T-helper 2 cell treated with Interferon-gamma antibody and Interleukin-4, amounts not matched to agents 100 ng/mL and 5 ng/mL, for 36 hours (primary cell): ENCODE data around the gene RAD23B. TPM values are rescaled to one million over a fixed set of nuclear protein-coding genes. Genes with fewer than 3 reads are reported as not detected.
"Not testable (repeated sequence)": the region's sequence is repeated elsewhere in the genome, so short reads cannot be mapped to it uniquely, and the experiment has no call there.

Experiments
- intact Hi-C: fragments of 100-400 bp; cut with micrococcal nuclease; formaldehyde crosslinking; loops from one replicate; pipeline ENCODE4 v1.15.1; 2023
- total RNA-seq: library from RNA; stranded (reverse); gene quantifications from 2 replicates; pipeline ENCODE4 v1.2.3, GENCODE V29; 2022

The RAD23B gene
- 99.9 and 101 TPM in 2 replicates for total RNA-seq

DNA sequence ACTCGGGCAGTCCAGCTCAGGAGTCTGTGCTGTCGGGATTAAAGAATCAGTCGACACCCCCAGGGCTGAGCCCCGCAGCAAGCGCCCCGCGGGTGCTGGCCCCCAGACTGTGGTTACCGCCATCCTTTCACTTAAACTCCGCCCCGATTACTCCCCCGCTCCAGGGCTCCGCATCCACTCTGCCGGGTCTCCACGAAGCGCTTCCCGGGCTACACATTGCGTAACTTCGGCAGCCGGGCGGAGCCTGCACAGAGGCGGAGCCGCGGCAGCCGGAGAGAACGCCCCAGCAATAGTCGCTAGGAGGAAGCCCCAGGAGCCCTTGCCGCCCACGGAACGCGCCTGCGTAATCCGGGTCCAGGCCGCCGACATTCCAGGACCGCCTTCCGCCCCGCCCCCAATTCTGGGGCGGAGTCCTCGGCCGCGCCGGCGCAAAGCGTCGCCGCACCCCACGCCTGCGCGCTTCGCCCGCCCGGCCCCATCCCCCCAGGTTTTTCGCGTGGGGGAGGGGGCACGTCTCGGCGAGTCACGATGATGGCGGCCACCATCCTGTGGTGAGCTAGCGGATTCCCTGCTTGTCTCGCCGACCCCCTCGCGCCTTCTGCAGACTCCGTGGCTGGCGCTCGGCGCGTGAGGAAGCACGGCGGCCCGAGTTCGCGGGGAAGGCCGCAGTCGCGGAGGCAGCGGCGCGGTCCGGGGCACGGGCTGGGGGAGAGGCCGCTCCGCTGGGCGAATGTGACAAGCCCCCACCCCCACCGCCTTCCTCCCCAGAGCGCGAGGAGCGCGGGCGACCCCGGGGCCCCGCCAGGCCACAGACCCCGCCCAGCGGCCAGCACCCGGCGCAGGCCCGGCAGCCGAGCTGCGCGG, at the start of gene RAD23B:
Gene RAD23B (plus strand): TSS at position 521 of the 864 bp plus-strand sequence. CDS start 351 bp downstream, outside the sequence.
- intact Hi-C loops = loop anchor here (1.0 to 2.0 kb wide), 2 partner anchors 206 to 1424 kb away; partner anchors contain the start of gene KLF4

DNA sequence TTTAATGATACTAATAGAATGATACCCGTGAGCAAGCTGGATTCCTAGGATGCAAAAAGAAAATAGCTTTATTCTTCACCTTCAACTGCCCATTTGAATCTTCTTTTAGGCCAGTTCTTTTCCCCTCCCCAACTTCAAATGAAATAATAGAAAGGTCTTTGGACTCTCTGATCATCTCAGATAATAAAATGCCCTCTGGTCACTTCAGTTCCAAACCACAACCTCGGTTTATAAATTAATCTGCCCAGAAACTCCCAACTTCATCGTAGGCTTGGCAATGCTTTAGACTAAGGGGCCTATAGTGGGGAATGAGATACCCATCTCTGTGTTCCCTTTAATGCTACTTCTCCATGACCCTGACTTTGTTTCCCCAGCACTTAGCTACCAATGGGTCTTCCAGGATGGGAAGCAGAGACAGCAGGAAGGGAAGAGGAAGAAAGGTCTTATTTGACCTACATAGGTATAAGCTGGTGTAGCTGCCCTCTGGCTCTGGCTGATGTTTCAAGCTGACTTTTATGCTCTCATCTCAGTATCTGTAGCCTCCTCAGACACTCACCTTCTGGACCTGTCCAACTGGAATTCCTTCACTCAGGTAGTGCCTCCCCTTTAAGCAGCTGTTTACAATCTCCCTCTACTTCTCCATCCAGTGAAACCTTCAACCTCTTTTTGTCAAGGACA, 47.2 kb upstream of the RAD23B start:
- intact Hi-C loops = no loop called here

DNA sequence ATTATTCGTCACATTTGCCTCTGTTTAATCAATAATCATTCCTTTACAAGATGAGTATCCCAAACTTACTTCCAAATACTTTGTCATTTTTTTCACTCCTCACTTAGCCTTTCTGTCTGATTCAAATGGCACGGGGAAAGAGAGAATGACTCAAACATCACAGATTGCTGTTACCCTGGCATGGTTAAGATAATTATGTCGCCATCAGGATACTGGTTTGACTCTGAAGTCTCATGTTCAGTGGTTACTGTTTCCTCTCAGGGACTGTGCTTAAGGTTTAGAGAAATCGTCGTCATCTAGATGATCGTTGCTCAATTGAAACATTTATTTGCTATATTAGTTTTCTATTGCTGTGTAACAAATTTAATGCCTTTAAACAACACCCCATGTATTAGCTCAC, 45.2 kb upstream of the RAD23B start:
- intact Hi-C loops = no loop called here

DNA sequence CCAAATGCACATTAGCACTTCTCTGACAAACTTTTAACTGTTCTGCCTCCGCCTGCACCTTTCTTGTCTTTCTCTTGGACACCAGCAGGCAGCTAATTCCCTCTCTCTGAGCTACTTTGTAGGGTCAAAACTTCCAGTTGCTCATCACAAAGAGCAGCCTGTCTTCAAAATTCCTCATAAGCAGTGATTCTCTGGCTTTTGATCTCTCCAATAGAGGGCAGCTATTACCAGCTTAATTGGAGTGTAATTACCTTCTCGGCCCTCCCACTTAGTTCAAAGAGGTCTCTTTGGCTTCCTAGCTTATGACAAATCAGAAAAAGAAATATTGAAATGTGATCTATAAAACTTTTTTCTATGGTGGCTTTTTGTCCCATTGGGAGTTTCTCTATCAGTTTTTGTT, 43.6 kb upstream of the RAD23B start:
- intact Hi-C loops = loop anchor here (1.0 kb wide), 1 partner anchor 102 kb away; no protein-coding TSS in a partner anchor

DNA sequence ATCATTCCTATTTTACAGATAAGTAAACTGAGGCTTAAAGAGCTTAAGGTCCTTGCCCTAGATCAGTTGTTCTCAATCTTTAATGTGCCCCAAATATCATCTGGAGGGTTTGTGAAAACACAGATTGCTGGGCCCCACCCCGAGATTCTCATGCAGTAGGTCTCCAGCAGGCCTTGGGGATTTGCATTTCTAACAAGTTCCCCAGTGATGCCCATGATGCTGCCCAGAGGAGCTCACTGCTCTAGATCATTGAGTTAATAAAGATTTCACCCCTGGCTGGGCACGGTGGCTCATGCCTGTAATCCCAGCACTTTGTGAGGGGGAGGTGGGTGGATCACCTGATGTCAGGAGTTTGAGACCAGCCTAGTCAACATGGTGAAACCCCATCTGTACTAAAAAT, 42.8 kb upstream of the RAD23B start:
- intact Hi-C loops = no loop called here

DNA sequence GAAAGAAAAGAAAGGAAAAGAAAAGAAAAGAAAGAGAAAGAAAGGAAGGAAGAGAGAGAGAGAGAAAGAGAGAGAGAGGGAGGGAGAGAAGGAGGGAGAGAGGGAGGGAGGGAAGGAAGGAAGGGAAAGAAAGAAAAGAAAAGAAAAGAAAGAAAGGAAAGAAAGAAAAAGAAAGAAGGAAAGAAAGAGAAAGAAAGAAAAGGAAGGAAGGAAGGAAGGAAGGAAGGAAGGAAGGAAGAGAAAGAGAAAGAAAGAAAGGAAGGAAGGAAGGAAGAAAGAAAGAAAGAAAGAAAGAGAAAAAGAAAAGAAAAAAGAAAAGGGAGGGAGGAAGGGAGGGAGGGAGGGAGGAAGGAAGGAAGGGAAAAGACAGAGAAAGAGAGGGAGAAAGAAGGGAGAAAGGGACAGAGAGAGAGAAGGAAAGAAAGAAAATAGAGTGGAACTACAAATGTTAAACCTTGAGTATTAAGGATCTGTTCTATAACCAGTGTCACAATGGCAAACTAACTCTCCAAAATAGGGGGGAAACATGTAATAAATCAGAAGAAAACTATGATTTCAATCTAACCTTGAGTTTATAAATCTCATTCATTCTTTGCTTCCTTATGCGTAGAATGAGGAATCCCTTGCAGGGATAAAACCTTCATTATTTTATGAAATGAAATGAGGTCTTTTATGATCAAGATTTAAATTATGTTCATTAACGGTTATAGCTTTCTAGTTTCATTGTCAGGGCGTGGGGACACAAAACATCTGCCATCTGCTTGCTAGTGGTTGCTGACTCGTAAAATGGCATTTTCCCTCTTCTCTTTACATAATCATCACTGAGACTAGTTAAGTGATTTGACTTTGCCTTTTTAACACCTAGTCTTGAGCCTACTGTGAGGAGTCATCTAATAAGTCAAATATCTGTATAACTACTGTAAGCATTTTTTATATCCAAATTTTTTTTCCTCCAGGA, 40.7 kb upstream of the RAD23B start:
- intact Hi-C loops = no loop called here

DNA sequence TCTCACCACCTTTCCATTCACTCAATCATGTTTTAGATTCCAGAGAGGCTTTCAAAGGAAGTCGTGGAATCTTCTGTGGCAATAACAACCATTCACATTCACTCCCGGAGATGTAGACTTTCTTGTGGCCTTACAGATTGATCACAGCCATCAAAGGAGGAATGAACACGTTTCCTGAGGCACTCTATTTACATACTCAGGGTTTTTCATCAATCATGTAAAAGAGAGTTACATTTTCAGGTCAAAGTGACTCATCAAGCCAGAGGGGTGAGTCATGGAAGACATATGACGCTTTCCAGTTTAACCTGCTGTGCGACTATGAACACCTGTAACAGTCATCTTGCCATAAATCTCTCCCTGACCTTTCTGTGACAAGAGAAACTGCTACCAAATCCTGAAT, 39.3 kb upstream of the RAD23B start:
- intact Hi-C loops = no loop called here

DNA sequence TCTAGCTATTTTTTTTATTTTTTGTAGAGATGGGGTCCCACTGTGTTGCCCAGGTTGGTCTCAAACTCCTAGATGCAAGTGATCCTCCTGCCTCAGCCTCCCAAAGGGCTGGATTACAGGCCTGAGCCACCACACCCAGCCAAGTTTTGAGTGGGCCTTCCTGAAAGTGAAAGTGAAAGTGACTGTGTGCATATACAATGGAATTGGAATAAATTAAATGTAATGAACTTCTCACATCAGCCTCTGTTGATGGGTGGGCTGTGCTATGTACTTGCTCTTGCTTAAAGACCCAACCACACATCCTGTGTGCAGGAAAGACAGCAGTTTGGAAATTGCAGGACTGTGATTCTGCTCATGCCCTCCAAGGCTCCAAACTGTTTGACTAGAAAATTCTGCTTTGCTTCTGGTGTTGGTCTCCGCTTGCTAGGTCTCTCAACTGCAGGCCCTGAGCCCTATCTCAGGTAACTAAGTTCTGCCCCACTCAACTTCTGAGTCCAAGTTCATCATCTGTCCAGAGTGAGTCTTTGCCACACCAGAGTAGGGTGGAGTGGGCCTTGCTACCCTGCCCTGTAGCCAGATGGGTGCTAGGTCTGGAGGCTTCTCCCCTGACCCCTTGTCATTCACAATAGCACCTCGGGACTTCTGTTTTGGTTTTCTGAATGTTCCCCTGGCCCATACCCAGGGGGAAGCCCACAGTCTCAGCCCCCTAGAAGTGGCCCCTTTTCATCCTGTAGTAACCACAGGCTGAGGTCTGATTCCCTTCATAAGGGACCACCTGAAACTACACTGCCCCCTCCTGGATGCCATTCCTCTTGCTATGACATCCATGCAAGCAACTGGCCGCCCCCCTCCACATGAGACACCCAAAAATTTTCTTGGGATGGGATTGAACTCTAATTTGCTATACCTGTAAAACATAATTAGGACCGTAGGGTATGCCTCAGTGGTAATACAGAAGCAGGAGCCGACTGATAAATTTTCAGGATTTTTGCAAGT, 36.5 kb upstream of the RAD23B start:
- intact Hi-C loops = no loop called here

DNA sequence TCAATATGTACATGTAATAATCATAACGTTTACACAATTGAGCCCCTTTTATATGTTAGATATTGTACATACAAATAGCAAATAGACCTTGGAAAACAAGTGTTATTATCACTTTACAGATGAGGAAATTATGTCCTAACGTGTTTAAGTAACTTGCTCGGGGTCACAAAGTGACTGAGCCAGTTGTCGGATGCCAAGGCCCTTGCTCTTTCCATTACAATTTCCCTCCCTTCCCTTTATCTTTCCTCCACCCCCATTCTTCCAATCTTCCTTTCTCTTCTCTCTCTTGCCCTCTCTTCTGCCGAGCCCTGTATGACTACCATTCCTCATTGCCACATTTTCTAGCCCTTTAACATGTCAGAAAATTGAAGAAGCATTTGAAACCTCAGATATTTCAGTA, 34.4 kb upstream of the RAD23B start:
- intact Hi-C loops = no loop called here

DNA sequence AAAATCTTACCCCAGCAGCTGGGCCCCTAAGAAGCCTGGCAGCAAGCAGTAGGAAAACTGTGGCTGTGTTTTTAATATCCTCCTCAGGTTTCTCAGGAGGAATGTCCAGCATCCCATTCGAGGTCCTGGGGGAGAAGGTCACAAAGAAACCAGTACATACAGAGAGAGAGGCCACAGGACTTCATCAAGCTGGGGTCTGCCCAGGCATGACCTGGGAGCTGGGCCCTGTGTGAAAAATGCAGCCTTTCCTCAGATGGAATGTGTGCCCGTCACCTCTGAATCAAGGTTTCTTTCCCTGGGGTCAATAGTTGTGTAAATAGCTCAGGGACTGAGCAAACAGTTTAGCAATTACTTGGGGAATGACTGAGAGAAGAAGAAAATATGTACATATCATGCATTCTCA, 33.9 kb upstream of the RAD23B start:
- intact Hi-C loops = no loop called here

DNA sequence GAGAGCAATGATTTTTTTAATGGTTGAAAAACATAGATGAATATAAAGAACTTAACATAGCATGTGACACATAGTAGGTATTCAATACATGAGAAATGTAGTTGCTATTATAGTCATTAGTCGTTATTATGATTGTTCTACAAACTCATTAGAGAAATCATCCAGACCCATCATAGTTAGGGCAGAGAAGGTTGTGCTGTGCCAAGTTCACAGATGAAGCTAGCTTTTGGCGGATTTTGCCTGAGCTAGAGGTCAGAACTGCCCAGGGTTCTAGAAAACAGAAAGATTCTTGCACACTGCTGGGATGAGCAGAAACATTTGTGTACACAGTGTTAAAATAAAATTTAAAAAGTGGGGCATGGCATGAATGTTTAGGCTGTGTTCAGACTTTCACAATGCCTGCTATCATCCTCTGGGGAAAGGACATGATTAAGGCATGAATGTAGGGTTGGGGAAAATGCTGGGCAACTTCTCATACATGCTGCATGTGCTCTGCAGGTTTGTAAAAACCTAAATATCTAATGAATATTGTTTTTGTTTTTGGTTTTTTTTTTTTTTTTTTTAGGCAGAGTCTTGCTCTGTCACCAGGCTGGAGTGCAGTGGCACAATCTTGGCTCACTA, 33.3 kb upstream of the RAD23B start:
- intact Hi-C loops = no loop called here

DNA sequence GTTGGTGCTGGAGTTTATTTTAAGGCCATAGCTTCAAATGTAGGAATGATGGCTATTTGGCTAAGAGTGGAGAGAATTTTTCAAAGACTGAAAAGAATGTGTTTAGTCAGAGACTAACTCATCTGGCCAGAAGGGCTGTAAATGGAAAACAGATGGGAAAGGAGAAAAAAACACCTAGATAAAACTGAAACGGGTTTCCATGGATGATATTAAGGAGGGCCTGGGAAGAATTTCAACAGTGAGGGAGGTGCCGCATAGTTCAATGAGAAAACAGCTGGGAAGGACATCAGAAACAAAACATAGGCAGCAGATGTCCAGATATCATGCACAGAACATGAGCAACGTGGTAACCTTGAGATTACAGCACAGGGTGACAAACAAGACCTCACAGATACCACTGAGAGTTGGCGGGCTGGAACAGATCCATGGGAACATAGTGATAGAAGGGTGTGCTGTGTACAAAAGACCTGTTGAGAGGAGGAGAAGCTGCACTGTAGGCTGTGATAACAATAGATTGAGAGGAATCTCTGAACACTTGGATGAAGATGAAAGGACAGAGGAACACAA, 31.2 kb upstream of the RAD23B start:
- intact Hi-C loops = no loop called here

DNA sequence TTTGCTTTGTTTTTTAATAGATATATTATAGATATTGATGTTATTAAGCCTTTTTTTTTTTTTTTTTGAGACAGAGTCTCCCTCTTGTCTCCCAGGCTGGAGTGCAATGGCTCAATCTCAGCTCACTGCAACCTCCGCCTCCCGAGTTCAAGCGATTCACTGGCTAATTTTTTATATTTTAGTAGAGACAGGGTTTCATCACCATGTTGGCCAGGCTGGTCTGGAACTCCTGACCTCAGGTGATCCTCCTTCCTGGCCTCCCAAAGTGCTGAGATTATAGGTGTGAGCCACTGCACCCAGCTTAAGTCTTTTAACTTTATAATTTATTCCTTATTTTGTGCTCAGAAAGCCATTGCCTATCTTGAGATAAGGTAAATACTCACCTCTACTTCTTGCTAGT, 24.2 kb upstream of the RAD23B start:
- intact Hi-C loops = no loop called here

DNA sequence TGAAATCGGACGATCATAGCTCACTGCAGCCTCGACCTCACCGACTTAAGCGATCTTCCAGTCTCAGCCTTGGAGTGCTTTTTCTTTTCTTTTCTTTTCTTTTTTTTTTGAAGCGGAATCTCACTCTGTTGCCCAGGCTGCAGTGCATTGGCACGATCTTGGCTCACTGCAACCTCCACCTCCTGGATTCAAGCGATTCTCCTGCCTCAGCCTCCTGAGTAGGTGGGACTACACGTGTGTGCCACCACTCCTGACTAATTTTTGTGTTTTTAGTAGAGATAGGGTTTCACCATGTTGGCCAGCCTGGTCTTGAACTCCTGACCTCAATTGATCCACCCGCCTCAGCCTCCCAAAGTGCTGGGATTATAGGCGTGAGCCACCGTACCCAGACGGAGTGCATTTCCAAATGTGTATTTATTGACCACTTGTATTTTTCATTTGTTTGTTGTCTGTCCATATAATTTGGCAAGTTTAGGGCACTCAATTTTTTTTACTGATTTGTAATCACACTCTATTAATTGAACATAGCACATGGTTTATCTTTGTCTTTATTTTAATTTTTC, 23.2 kb upstream of the RAD23B start:
- intact Hi-C loops = not testable (repeated sequence)

DNA sequence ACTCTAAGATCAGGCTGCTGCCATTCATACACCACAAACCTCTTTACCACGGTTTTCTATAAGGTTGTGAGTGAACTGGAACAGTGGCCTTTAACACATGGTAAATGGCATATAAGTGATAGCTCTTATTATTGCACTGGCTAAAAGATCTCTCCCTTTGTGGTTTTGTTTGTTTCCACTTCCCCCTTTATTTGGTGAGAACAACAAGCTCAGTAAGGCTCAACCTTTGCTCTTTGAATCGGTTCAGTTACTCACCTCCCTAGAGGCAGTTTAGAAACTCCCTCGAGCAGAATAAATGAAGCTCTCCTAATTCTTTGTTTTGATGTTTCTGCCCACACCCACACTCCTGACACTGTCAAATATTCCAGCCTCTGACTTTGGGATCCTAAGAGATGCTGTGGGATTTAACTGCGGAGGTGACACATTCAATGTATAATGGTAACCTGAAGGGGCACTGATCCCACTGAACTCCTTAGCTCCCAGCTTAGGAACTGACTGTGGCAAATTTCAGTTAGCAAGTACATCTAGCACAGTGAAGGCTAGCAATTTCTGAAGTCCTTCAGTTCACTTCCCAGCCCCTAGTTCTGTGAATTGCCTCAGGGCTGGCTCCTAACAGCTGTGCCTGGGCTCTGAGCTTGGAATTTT, 22.5 kb upstream of the RAD23B start:
- intact Hi-C loops = no loop called here

DNA sequence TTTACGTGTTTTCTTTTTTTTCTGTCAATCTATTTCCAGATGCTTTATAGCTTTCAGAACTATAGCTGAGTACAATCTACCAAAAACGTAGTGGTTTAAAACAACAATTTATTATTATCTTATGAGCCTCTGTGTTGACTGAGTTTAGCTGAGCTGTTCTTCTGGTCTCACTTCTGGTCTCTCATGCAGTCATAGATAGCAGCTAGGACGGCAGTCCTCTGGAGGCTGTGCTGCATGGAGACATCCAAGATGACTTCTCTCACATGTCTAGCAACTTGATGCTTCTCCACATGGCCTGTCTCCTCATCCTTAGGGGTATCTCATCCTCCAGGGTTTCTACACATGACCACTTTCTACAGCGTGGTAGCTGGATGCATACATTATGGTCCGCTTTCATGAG, 22.0 kb upstream of the RAD23B start:
- intact Hi-C loops = no loop called here

DNA sequence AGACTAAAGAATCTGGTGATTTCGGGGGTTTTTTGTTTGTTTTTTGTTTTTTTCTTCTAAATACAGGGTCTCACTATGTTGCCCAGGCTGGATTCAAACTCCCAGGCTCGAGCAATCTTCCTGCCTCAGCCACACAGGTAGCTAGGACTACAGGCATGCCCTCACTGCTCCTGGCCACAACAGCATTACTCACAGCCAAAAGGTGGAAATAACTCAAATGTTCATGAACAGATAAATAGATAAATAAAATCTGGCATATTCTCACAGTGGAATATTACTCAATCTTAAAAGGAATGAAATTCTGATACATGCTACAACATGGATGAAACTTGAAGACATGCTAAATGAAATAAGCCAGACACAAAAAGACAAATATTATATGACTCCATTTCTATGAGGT, 19.8 kb upstream of the RAD23B start:
- intact Hi-C loops = no loop called here

DNA sequence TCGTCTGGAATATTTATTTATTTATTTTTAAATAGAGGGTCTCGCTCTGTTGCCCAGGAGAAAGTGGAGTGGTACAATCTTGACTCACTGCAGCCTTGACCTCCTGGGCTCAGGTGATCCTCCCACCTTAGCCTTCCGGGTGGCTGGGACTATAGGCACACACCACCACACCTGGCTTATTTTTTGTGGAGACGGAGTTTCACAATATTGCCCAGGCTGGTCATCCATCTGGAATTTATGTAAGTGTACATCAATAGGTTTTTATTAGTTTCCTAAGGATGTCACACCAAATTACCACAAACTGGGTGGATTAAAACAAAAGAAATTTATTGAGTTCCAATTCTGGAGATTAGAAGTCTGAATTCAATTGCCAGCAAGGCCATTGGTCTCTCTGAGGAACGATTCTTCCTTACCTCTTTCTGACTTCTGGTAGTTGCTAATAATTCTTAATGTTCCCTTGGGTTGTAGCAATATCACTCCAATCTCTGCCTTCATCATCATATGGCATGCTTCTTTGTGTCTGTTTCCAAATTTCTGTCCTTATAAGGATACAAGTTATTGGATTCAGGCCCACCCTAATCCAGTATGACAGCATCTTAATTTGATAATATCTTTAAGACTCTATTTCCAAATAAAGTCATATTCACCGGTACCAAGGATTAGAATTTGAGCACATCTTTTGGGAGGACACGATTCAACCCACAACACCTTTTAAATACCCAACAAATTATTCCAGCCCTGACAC, 16.3 kb upstream of the RAD23B start:
- intact Hi-C loops = no loop called here
